ENCODE measurements around the gene FAM43B.

Gene FAM43B

GRCh38 chr1:20551945-20552727, at the start of gene FAM43B:
TSS of gene FAM43B (plus strand) at chr1:20552573. CDS start at chr1:20552974, 401 bp downstream.
- in situ Hi-C loops (cut with MboI; ENCODE audit: low sequenced_read_pairs): no loop called here

GRCh38 chr1:20505488-20505887, 46.9 kb upstream of the FAM43B start:
- in situ Hi-C loops (cut with MboI; ENCODE audit: low sequenced_read_pairs): no loop called here

GRCh38 chr1:20507248-20507563, 45.2 kb upstream of the FAM43B start:
- in situ Hi-C loops (cut with MboI; ENCODE audit: low sequenced_read_pairs): no loop called here

GRCh38 chr1:20507564-20508410, 44.6 kb upstream of the FAM43B start, which contains the start of gene MUL1:
TSS of gene MUL1 (minus strand) at chr1:20508151. CDS start at chr1:20508024, 127 bp downstream.
- in situ Hi-C loops (cut with MboI; ENCODE audit: low sequenced_read_pairs): no loop called here

- in situ Hi-C loops (cut with MboI; ENCODE audit: low sequenced_read_pairs): no loop called here
These were observed 44.0 kb upstream of the FAM43B start for GRCh38 chr1:20508411-20508771.

- in situ Hi-C loops (cut with MboI; ENCODE audit: low sequenced_read_pairs): no loop called here
These were observed 40.6 kb upstream of the FAM43B start for GRCh38 chr1:20511518-20512428.

- in situ Hi-C loops (cut with MboI; ENCODE audit: low sequenced_read_pairs): loop anchor here (5.0 kb wide), 1 partner anchor 118 kb away; no protein-coding TSS in a partner anchor
These were observed 32.6 kb upstream of the FAM43B start for GRCh38 chr1:20519609-20520262.

- in situ Hi-C loops (cut with MboI; ENCODE audit: low sequenced_read_pairs): loop anchor here (5.0 kb wide), 1 partner anchor 115 kb away; no protein-coding TSS in a partner anchor
These were observed 30.2 kb upstream of the FAM43B start for GRCh38 chr1:20521960-20522861.

- in situ Hi-C loops (cut with MboI; ENCODE audit: low sequenced_read_pairs): no loop called here
These were observed 26.1 kb upstream of the FAM43B start for GRCh38 chr1:20526267-20526666.

- in situ Hi-C loops (cut with MboI; ENCODE audit: low sequenced_read_pairs): no loop called here
These were observed 24.2 kb upstream of the FAM43B start for GRCh38 chr1:20528221-20528620.

- in situ Hi-C loops (cut with MboI; ENCODE audit: low sequenced_read_pairs): no loop called here
These were observed 22.1 kb upstream of the FAM43B start for GRCh38 chr1:20530306-20530705.

- in situ Hi-C loops (cut with MboI; ENCODE audit: low sequenced_read_pairs): no loop called here
These were observed 21.5 kb upstream of the FAM43B start for GRCh38 chr1:20530901-20531300.

GRCh38 chr1:20533635-20534034, 18.7 kb upstream of the FAM43B start:
- in situ Hi-C loops (cut with MboI; ENCODE audit: low sequenced_read_pairs): no loop called here

- in situ Hi-C loops (cut with MboI; ENCODE audit: low sequenced_read_pairs): no loop called here
These were observed 17.5 kb upstream of the FAM43B start for GRCh38 chr1:20534659-20535417.

GRCh38 chr1:20538227-20538626, 14.1 kb upstream of the FAM43B start:
- in situ Hi-C loops (cut with MboI; ENCODE audit: low sequenced_read_pairs): no loop called here

- in situ Hi-C loops (cut with MboI; ENCODE audit: low sequenced_read_pairs): no loop called here
These were observed 13.4 kb upstream of the FAM43B start for GRCh38 chr1:20538760-20539551.

- in situ Hi-C loops (cut with MboI; ENCODE audit: low sequenced_read_pairs): no loop called here
These were observed 12.1 kb upstream of the FAM43B start for GRCh38 chr1:20540281-20540680.

- in situ Hi-C loops (cut with MboI; ENCODE audit: low sequenced_read_pairs): no loop called here
These were observed 5.7 kb upstream of the FAM43B start for GRCh38 chr1:20546637-20547036.
